ENCODE measurements around the gene CERS4.
"Not testable (repeated sequence)": the region's sequence is repeated elsewhere in the genome, so short reads cannot be mapped to it uniquely, and the experiment has no call there.

The CERS4 gene

DNA sequence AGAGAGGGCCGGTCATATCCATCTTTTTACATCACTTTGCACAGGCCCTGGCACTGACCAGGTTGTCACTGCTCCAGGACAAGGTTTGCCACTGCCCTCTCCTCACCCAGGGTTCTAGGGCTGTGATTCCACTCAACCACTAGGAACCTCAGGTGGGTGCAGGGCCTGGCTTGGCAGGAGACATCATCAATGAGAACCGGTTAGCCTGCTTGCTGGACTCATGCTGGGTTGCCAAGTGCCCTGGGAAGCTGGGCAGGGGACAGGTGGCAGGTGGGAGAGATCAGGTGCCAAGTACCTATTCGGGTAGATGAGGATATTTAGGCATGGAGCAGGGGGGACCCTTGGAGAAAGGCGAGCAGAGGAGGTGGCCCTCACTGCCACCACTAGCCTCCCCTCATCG is 4.2 kb upstream of the CERS4 start:
- TF ChIP-seq CTCF (IDR thresholded peaks at IDR 0.05; ENCODE audit: insufficient read depth, low read length, missing control alignments) = no peak
- no peak overlapping the region for H3K4me3 ChIP-seq (ENCODE audit: low read depth, low read length)
- POLR2A ChIA-PET = no interaction called here
- no peak for DNase-seq (ENCODE audit: low read depth, low spot score)
- CTCF ChIA-PET = no interaction called here

GRCh38 chr19:8206147-8207087 is 2.8 kb upstream of the CERS4 start:
- CTCF ChIA-PET = no interaction called here
- no peak for TF ChIP-seq CTCF (IDR thresholded peaks at IDR 0.05; ENCODE audit: insufficient read depth, low read length, missing control alignments)
- H3K4me3 ChIP-seq (ENCODE audit: low read depth, low read length) = no peak overlapping the region
- POLR2A ChIA-PET = no interaction called here
- DNase-seq (ENCODE audit: low read depth, low spot score) = no peak

DNA sequence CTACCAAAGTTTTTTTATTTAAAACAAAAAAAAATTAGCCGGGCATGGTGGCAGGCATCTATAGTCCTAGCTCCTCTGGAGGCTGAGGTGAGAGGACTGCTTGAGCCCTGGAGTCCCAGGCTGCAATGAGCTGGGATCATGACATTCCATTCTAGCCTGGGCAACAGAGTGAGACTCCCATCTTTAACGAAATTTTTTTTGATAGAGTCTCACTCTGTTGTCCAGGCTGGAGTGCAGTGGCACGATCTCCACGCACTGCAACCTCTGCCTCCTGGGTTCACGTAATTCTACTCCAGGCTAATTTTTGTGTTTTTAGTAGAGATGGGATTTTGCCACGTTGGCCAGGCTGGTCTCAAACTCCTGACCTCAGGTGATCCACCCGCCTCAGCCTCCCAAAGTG is 1.8 kb upstream of the CERS4 start:
- POLR2A ChIA-PET; CTCF ChIA-PET; DNase-seq (ENCODE audit: low read depth, low spot score): not testable (repeated sequence)

DNA sequence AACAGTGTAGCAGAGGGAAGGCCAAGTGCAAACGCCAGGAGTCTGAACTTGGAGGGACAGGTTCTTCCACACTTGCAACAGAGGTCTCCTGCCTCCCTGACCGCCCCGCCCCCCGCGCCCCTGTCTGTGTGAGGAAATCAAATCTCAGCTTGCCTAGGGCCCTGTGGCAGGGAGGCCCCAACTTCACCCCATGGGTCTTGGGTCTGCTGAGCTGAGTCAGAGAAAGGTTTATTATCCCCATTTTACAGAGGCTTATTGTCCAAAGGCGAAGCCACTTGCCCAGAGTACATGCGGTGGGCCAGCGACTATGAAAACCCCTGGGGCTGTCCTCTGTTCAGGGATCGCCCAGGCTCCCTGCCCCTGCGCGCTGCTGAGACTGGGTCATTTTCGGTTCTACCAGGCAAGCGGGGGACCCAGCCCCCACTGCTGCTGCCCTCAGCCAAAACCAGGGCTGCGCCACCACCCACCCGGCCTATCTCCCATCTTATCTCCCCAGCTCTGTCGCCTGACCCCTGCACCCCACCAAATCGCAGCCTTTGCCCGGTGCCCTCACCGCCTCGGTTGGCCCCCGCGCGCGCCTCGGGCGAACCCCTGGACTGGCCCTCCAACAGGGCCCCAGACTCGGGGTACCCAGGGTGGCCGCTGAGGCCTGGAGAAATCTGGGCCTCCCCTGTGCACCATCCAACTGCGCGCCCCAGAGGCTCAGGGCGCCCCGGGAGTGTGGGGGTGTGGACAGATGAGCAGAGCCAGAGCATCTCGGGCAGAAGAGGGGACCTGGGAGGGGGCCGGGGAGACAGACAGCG is 850 bp upstream of the CERS4 start:
- TF ChIP-seq CTCF (IDR thresholded peaks at IDR 0.05; ENCODE audit: insufficient read depth, low read length, missing control alignments) = no peak
- H3K4me3 ChIP-seq (ENCODE audit: low read depth, low read length) = peak overlapping the region; percentile 42
- DNase-seq (ENCODE audit: low read depth, low spot score) = no peak
- ChIA-PET POLR2A (no interaction called here), CTCF (no interaction called here)

More for the DNA sequence above, 1.8 kb upstream of the CERS4 start:
- H3K4me3 ChIP-seq (ENCODE audit: low read depth, low read length) = not testable (repeated sequence)

- peak overlapping the region; percentile 59 for H3K4me3 ChIP-seq (ENCODE audit: low read depth, low read length)
- ChIA-PET CTCF (interaction anchor here (0.9 kb wide), 1 partner anchor 40 kb away, joined by 3 read pairs; no protein-coding TSS in a partner anchor), POLR2A (no interaction called here)
- no peak for TF ChIP-seq CTCF (IDR thresholded peaks at IDR 0.05; ENCODE audit: insufficient read depth, low read length, missing control alignments)
- no peak for DNase-seq (ENCODE audit: low read depth, low spot score)
Measured at GRCh38 chr19:8209462-8210378, 550 bp downstream of the CERS4 start.

DNA sequence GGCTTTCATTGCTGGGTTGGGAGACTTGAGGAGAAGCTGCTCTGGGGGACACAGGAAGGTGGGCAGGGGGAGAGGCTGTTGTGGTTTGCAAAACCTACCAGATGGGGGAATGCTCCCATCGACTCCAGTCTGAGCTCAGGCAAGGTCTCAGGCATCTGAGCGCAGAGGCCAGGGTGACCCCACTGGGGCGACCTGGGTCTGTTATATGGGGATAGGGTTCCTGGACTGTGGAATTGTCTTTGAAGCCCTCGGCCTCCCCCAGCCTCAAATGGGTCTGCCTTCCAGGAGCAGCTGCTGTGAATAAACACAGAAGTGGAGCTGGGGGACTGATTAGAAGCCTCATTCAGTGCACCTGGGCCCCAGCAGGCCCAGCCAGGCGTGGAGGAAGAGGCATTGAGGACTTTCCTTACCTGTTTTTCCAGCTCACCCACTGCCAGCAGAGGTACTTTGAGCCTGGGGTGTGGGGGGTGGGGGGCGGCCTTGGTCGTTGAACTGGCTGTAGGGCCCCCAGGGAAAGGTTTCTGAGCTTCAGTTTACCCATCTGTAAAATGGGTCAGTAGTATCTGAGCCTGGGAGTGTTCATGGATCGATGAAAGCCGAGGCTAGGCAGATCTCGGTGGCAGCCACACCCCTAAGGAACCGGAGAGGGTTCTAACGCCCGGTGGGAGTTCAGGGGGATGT is 1.4 kb downstream of the CERS4 start:
- DNase-seq (ENCODE audit: low read depth, low spot score) = no peak
- H3K4me3 ChIP-seq (ENCODE audit: low read depth, low read length) = peak overlapping the region; percentile 59
- CTCF ChIA-PET = no interaction called here
- POLR2A ChIA-PET = no interaction called here
- no peak for TF ChIP-seq CTCF (IDR thresholded peaks at IDR 0.05; ENCODE audit: insufficient read depth, low read length, missing control alignments)

Measured in AG04449 (cell line).